ENCODE measurements around the gene ELN.

Gene ELN

DNA sequence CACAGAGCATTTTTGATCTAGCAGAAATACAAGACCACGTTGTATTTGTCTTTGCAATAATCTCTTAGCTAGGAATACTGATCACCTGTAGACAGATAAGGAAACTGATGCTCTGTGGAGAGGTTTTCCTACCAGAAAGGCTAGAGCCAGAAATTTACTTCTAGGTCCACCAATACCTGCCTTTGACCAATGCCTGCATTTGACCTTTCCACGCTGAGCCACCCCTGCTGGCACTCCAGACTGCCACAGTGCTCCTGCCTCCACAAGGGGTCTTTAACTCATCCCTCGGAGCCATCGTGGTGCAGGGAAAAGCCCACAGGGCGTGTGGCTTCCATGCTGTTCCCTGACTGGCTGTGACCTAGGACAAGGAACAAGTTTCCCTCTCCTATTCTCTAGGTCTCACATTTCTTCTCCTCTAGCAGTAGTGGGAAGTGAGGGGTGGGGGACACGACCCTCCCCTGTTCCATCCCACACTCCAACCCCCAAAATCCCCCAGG is 1.5 kb upstream of the ELN start:
- DNase-seq (ENCODE audit: extremely low spot score), result no peak
- TF ChIP-seq SUZ12 (IDR thresholded peaks at IDR 0.05), result no peak
- TF ChIP-seq CTBP1 (IDR thresholded peaks at IDR 0.05; ENCODE audit: borderline replicate concordance), result no peak
- TF ChIP-seq TARDBP (IDR thresholded peaks at IDR 0.05), result no peak
- no peak for TF ChIP-seq ARNT (IDR thresholded peaks at IDR 0.05)
- TF ChIP-seq LEF1 (IDR thresholded peaks at IDR 0.05; ENCODE audit: borderline replicate concordance), result no peak
- no peak for TF ChIP-seq PKNOX1 (IDR thresholded peaks at IDR 0.05)
- no peak for TF ChIP-seq SP1 (IDR thresholded peaks at IDR 0.05)
- no peak for TF ChIP-seq FOXM1 (IDR thresholded peaks at IDR 0.05; ENCODE audit: borderline replicate concordance)
- TF ChIP-seq FOXA1 (IDR thresholded peaks at IDR 0.05), result no peak
- no peak for TF ChIP-seq ELF4 (IDR thresholded peaks at IDR 0.05)
- no peak for TF ChIP-seq HDGF (IDR thresholded peaks at IDR 0.05; ENCODE audit: borderline replicate concordance)
- no peak for TF ChIP-seq ZNF384 (IDR thresholded peaks at IDR 0.05)
- TF ChIP-seq BHLHE40 (IDR thresholded peaks at IDR 0.05; ENCODE audit: borderline replicate concordance), result no peak
- TF ChIP-seq FOXK2 (IDR thresholded peaks at IDR 0.05), result no peak
- TF ChIP-seq NFRKB (IDR thresholded peaks at IDR 0.05), result no peak
- POLR2A ChIA-PET, result interaction anchor here (0.6 to 1.0 kb wide), 2 partner anchors 148 to 479 kb away, joined by 3 to 4 read pairs; partner anchors contain the start of gene EIF4H
- CTCF ChIA-PET, result interaction anchor here (0.6 to 2.4 kb wide), 15 partner anchors 9 to 339 kb away, joined by 3 to 18 read pairs (median 4); no protein-coding TSS in a partner anchor

GRCh38 chr7:74026903-74027682 is 880 bp upstream of the ELN start:
- ChIA-PET CTCF (interaction anchor here (0.6 to 2.4 kb wide), 15 partner anchors 10 to 339 kb away, joined by 3 to 18 read pairs (median 3); no protein-coding TSS in a partner anchor), POLR2A (interaction anchor here (0.6 to 1.0 kb wide), 2 partner anchors 147 to 479 kb away, joined by 3 to 4 read pairs; partner anchors contain the start of gene EIF4H)
- no peak for TF ChIP-seq SUZ12 (IDR thresholded peaks at IDR 0.05)
- TF ChIP-seq L3MBTL2 (conservative IDR thresholded peaks at IDR 0.05), result peak; percentile 69
- DNase-seq (ENCODE audit: extremely low spot score), result peak; percentile 81

DNA sequence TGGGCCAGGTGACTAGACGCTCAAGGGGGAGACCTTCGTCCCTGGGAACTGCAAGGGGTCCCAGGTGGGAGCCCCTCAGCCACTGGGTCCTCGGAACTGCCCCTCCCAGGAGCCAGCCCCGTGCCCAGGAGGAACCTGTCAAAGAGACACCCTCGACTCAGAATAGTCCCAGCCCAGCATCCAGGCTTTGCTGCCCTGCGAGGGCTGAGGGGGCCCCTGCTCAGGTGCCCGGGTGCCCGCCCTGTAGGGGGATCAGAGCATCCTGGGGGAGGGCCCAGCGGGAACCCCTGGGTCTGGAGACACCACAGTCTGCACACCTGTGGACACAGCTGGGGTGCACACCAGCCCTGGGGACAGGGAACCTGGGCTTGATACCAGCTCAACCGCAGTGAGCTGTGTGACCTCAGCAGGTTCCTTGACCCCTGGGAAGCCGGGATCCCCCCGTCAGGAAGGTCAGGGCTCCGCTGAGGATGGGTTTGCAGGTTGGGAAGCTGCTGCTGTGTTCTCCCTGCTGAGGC is 407 bp downstream of the ELN start:
- CTCF ChIA-PET, result interaction anchor here (0.6 kb wide), 1 partner anchor 154 kb away, joined by 5 read pairs; no protein-coding TSS in a partner anchor
- DNase-seq (ENCODE audit: extremely low spot score), result no peak
- POLR2A ChIA-PET, result no interaction called here
- TF ChIP-seq CTBP1 (IDR thresholded peaks at IDR 0.05; ENCODE audit: borderline replicate concordance), result no peak
- TF ChIP-seq HDGF (IDR thresholded peaks at IDR 0.05; ENCODE audit: borderline replicate concordance), result no peak
- no peak for TF ChIP-seq BHLHE40 (IDR thresholded peaks at IDR 0.05; ENCODE audit: borderline replicate concordance)
- TF ChIP-seq SP1 (IDR thresholded peaks at IDR 0.05), result no peak
- no peak for TF ChIP-seq L3MBTL2 (conservative IDR thresholded peaks at IDR 0.05)
- TF ChIP-seq FOXK2 (IDR thresholded peaks at IDR 0.05), result no peak
- no peak for TF ChIP-seq LEF1 (IDR thresholded peaks at IDR 0.05; ENCODE audit: borderline replicate concordance)
- TF ChIP-seq ELF4 (IDR thresholded peaks at IDR 0.05), result no peak
- no peak for TF ChIP-seq ZNF384 (IDR thresholded peaks at IDR 0.05)
- TF ChIP-seq TARDBP (IDR thresholded peaks at IDR 0.05), result no peak
- no peak for TF ChIP-seq SUZ12 (IDR thresholded peaks at IDR 0.05)
- TF ChIP-seq FOXA1 (IDR thresholded peaks at IDR 0.05), result no peak
- no peak for TF ChIP-seq ARNT (IDR thresholded peaks at IDR 0.05)
- no peak for TF ChIP-seq FOXM1 (IDR thresholded peaks at IDR 0.05; ENCODE audit: borderline replicate concordance)
- no peak for TF ChIP-seq NFRKB (IDR thresholded peaks at IDR 0.05)
- no peak for TF ChIP-seq PKNOX1 (IDR thresholded peaks at IDR 0.05)

DNA sequence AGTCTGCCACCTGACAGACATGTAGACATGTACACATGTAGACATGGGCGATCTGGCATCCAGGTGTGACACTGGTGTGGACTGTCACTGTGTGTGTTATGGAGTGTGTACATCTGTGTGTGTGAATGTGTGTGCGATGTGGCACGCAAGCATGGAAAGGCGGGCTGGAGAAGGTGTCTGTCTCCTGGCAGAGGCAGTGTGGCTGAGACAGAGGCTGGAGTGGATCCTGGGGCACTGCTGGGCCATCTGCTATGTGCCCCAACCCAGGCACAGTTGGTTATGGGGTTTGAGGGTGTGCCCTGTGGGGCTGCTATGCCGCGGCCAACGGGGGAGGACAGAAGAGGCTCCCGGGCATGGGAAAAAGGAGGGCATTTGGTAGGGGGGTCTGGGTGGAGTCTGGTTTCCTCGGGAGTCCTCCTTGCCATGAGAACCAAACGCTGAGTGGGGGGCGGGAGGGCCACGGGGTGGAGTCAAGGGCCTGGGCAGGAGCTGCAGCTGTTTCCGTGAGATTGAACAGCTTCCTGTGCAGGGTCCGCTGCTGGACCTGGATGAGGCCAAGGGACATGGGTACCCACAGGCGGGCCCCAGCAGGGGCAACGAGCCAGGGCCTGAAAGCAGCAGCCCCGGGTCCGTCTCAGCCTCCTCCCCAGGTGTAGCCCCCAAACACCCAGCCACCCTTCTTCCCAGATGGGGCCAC is 1.3 kb downstream of the ELN start:
- ChIA-PET POLR2A (no interaction called here), CTCF (interaction anchor here (0.6 kb wide), 1 partner anchor 153 kb away, joined by 5 read pairs; no protein-coding TSS in a partner anchor)
- TF ChIP-seq ELF4 (IDR thresholded peaks at IDR 0.05), result no peak
- TF ChIP-seq FOXM1 (IDR thresholded peaks at IDR 0.05; ENCODE audit: borderline replicate concordance), result no peak
- TF ChIP-seq SP1 (IDR thresholded peaks at IDR 0.05), result no peak
- TF ChIP-seq FOXK2 (IDR thresholded peaks at IDR 0.05), result no peak
- TF ChIP-seq ARNT (IDR thresholded peaks at IDR 0.05), result no peak
- no peak for TF ChIP-seq LEF1 (IDR thresholded peaks at IDR 0.05; ENCODE audit: borderline replicate concordance)
- no peak for TF ChIP-seq L3MBTL2 (conservative IDR thresholded peaks at IDR 0.05)
- TF ChIP-seq TARDBP (IDR thresholded peaks at IDR 0.05), result no peak
- TF ChIP-seq PKNOX1 (IDR thresholded peaks at IDR 0.05), result no peak
- TF ChIP-seq HDGF (IDR thresholded peaks at IDR 0.05; ENCODE audit: borderline replicate concordance), result no peak
- TF ChIP-seq BHLHE40 (IDR thresholded peaks at IDR 0.05; ENCODE audit: borderline replicate concordance), result no peak
- no peak for TF ChIP-seq FOXA1 (IDR thresholded peaks at IDR 0.05)
- no peak for TF ChIP-seq ZNF384 (IDR thresholded peaks at IDR 0.05)
- TF ChIP-seq CTBP1 (IDR thresholded peaks at IDR 0.05; ENCODE audit: borderline replicate concordance), result no peak
- no peak for DNase-seq (ENCODE audit: extremely low spot score)

- CTCF ChIA-PET, result interaction anchor here (0.6 to 0.8 kb wide), 2 partner anchors 53 to 296 kb away, joined by 3 read pairs; no protein-coding TSS in a partner anchor
- POLR2A ChIA-PET, result no interaction called here
- DNase-seq (ENCODE audit: extremely low spot score), result no peak
- TF ChIP-seq SP1 (IDR thresholded peaks at IDR 0.05) (no peak), ZNF384 (IDR thresholded peaks at IDR 0.05) (no peak), PKNOX1 (IDR thresholded peaks at IDR 0.05) (no peak), FOXK2 (IDR thresholded peaks at IDR 0.05) (no peak), CTBP1 (IDR thresholded peaks at IDR 0.05; ENCODE audit: borderline replicate concordance) (no peak), FOXA1 (IDR thresholded peaks at IDR 0.05) (no peak), ELF4 (IDR thresholded peaks at IDR 0.05) (no peak), ARNT (IDR thresholded peaks at IDR 0.05) (no peak), L3MBTL2 (conservative IDR thresholded peaks at IDR 0.05) (no peak), NFRKB (IDR thresholded peaks at IDR 0.05) (no peak)
These were observed 2.0 kb downstream of the ELN start for GRCh38 chr7:74029991-74030415.
